PC-9 (cell line): Measurements from ENCODE around the gene CPPED1.

Experiments used
- CTCF ChIP-seq: fragments of 200-600 bp; sonication (generic); conservative IDR thresholded peaks from 2 replicates; pipeline ENCODE4 v1.6.1; 2017; ENCODE audit warnings: mixed run types, antibody characterized with exemption, mild to moderate bottlenecking, moderate library complexity
- EZH2 ChIP-seq: fragments of 200-600 bp; sonication (generic); IDR thresholded peaks from 2 replicates; pipeline ENCODE4 v1.8.0; 2017; ENCODE audit warnings: antibody characterized with exemption, low read depth

- TF ChIP-seq CTCF (no peak), EZH2 (no peak)
Measured at GRCh38 chr16:12793865-12794240, 9.8 kb downstream of the CPPED1 start.
